GM19438 (cell line): ENCODE measurements around the gene RGS6.

Experiments used
- ATAC-seq: cut with Tn5 transposase; IDR thresholded peaks from one replicate; pipeline ENCODE4 v1.9.1; 2021; ENCODE audit warnings: low read depth; ENCODE audit not compliant: unreplicated experiment

Gene RGS6

GRCh38 chr14:72515779-72516770, 583.8 kb downstream of the RGS6 start:
- no peak for ATAC-seq

- ATAC-seq = no peak
Measured at GRCh38 chr14:72516936-72517700, 584.9 kb downstream of the RGS6 start.

- ATAC-seq = no peak
Measured at GRCh38 chr14:72517736-72518135, 585.5 kb downstream of the RGS6 start.

DNA sequence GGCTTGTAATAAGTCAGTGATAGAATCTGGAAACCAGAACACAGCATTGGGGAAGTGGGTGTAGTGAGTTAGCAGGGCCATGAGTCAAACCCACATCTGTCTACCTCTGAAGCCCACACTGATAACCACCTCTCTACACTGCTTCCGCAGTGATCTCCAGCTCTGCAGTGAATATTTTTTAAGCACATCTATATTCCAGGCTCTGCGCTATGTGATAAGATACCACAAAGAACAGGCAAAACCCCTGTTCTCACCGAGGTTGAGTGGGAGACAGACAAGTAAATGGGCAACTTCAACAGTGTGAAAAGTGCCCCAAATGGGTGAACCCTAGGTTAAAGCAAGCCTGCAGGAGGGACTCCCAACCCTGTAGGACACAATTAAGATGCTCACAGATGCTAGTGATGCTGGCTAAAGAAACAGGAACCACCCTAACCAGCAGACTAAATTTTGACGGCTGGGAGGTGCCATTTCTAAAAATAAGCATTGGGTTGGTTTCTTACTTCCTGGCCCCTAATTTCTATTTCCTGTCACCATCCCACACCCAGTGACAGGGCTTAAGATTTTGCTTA, 586.7 kb downstream of the RGS6 start:
- peak; percentile 62 for ATAC-seq

DNA sequence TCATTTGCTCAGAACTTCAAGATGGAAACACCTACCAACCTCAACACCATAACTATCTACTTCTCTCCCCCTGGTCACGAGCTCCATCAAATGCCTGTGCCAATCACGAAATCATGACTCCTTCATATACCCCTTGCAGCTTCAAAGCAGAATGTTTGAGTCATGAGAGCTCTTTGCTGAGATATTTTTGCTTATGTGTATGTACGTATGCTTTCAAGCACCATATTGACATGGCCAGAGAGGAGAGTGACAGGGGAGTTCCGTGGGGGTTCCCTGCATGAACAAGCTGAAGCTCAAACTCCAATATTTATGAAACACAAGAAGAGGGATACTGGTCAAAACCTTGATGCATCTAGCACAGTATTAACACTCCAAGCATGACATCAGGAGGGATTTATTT, 587.3 kb downstream of the RGS6 start:
- ATAC-seq = no peak

- ATAC-seq = no peak
Measured at GRCh38 chr14:72521045-72521444, 588.8 kb downstream of the RGS6 start.

GRCh38 chr14:72521968-72522741, 589.9 kb downstream of the RGS6 start:
- ATAC-seq = no peak

GRCh38 chr14:72522847-72523246, 590.6 kb downstream of the RGS6 start:
- no peak for ATAC-seq

GRCh38 chr14:72523424-72524294, 591.4 kb downstream of the RGS6 start:
- ATAC-seq = no peak

DNA sequence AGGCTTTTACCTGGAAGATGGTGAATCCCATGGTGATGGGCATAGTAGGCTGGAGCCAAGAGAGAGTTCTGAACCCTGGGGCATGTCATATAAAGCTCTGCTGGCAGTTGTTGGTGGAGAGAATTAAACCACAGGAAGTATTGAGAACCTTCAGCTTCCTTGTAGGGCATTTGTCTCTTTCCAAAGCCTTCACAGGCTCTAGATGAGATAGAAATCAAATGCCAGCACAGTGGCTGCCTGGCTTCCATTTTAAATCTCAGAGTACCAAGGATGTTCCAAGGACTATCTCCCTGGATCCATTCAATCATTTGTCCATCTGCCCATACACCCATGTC, 592.0 kb downstream of the RGS6 start:
- ATAC-seq = no peak

GRCh38 chr14:72525087-72525915, 593.1 kb downstream of the RGS6 start:
- no peak for ATAC-seq

DNA sequence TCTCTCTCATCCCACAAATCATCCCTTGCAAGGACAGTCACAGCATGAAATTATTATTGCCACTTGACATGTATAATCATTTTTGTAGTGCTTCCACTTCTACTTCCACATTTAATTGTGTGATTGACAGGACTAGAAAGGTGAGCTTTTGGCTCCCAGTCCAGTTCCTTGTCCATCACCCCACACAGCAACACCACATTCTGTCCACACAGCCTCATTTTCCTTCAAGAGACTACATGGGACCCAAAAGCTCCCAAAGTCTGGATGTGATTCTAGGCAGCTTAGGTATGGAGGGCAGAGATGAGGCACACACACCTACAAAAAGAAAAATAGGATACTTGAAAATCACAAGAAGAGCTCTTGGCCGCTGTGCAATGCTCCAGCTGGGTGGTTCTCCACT, 595.4 kb downstream of the RGS6 start:
- no peak for ATAC-seq

DNA sequence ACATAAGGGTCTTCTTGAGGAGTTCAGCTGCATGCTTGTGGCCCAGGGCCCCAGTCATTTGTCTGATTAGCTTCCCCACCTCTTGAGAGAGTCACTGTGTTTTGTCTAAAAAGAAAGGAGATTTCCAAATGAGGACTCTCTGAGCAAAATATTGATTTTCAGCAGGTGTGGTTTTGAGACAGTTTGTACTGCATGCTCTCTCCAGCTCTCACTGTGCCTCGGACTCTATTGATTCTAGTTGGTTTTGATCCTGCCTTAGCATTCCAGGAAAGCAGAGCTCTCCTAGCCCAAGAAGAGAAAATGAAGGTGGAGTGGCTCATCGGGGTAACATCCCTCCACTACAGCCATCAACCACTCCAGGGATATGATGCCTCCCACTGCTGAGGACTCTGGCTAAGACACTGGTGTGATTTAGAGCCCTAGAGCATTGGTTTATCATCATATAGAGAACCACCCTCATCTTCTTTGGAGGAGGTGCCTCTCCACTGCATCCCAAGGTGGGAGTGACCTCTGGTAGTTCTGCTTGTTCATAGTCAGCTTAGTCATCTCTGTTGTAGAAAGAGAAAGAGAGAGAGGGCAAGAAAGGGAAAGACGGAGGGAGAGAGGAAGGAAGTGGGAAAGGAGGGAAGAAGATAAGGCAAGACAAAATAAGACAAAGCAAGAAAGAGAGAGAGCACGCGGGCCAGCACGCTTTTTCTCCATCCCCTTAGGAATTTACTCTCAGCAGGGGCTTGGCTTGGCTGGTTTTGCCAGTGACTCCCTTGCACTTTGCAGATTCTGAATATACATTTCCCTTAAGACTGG, 596.0 kb downstream of the RGS6 start:
- no peak for ATAC-seq

- no peak for ATAC-seq
Measured at GRCh38 chr14:72528863-72529175, 596.6 kb downstream of the RGS6 start.

DNA sequence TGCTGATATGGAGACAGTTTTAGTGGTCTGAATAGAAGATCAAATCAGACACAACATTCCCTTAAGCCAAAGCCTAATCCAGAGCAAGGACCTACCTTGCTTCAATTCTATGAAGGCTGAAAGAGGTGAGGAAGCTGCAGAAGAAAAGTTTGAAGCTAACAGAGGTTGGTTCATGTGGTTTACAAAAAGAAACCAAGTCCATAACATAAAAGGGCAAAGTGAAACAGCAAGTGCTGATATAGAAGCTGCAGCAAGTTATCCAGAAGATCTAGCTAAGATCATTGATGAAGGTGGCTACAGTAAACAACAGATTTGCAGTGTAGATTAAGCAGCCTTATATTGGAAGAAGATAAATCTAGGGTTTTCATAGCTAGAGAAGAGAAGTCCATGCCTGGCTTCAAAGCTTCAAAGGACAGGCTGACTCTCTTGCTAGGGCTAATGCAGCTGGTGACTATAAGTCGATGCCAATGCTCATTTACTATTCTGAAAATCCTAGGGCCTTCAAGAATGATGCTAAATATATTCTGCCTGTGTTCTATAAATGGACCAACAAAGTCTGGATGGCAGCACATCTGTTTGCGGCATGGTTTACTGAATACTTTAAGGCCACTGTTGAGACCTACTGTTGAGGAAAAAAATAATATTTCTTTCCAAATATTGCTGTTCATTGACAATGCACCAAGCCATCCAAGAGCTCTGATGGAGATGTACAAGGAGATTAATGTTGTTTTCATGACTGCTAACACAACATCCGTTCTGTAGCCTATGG, 600.6 kb downstream of the RGS6 start:
- no peak for ATAC-seq

- no peak for ATAC-seq
Measured at GRCh38 chr14:72535485-72535884, 603.3 kb downstream of the RGS6 start.

DNA sequence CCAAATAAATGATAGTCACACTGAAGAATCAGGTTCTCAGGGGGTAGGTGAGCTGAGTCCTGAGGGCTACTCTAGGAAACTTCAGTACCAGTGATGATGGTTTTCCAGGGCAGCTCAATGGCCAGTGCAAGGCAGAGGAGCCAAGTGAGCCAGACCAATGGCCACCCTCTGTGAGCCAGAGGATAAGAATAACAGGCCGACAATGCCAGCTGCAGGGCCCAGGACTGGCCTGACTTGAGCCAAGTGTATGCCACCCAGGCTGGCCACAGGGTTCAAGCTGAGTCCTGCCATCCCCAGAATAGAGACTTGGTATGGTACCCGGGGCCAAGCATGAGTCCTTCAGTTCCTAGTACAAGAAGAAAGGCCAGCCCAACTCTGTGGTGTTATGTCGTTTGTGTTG, 606.2 kb downstream of the RGS6 start:
- ATAC-seq = no peak
